WTC11 (cell line): ENCODE data around the gene SAT2. TPM values are rescaled to one million over a fixed set of nuclear protein-coding genes. Genes with fewer than 3 reads are reported as not detected.
"Not testable (repeated sequence)": the region's sequence is repeated elsewhere in the genome, so short reads cannot be mapped to it uniquely, and the experiment has no call there.

Experiments used
- ATAC-seq: fragments of 200-7000 bp; cut with Tn5 transposase; 2 replicates; pipeline ENCODE4 v1.10.0; 2021; ENCODE audit warnings: mild to moderate bottlenecking, moderate library complexity
- CTCF ChIA-PET: fragments of 300-600 bp; sonication (Branson Sonifier 250); formaldehyde crosslinking; loops from one replicate; lab custom pipeline; 2021; ENCODE audit warnings: antibody characterized with exemption; lab: Charles Lee
- POLR2A ChIA-PET: fragments of 350-600 bp; sonication (Branson Sonifier 250); formaldehyde crosslinking; loops from one replicate; lab custom pipeline; 2021; ENCODE audit warnings: antibody characterized with exemption; lab: Charles Lee
- DNase-seq: peaks from one replicate; pipeline ENCODE4 v3.0.0; 2021; ENCODE audit warnings: low spot score
- H3K27ac Mint-ChIP-seq: 2 replicates; pipeline ENCODE4 v1.8.0; 2021; ENCODE audit warnings: mixed read lengths
- H3K27me3 Mint-ChIP-seq: 2 replicates; pipeline ENCODE4 v1.8.0; 2021; ENCODE audit warnings: low read depth, mild to moderate bottlenecking, moderate library complexity, mixed read lengths
- H3K36me3 Mint-ChIP-seq: 2 replicates; pipeline ENCODE4 v1.8.0; 2021; ENCODE audit warnings: mixed read lengths
- H3K4me1 Mint-ChIP-seq: 2 replicates; pipeline ENCODE4 v1.8.0; 2022; ENCODE audit warnings: mixed read lengths
- H3K4me3 Mint-ChIP-seq: 2 replicates; pipeline ENCODE4 v1.8.0; 2021; ENCODE audit warnings: mild to moderate bottlenecking, moderate library complexity, mixed read lengths
- H3K9me3 Mint-ChIP-seq: 2 replicates; pipeline ENCODE4 v1.8.0; 2021; ENCODE audit warnings: mixed read lengths
- ARID4B ChIP-seq: sonication (generic); formaldehyde crosslinking; IDR thresholded peaks from 2 replicates; pipeline ENCODE4 v1.8.0; 2023; ENCODE audit warnings: missing genetic modification reagents, mild to moderate bottlenecking, borderline replicate concordance
- FOXK1 ChIP-seq: sonication (generic); formaldehyde crosslinking; IDR thresholded peaks from 2 replicates; pipeline ENCODE4 v1.8.0; 2022; ENCODE audit warnings: mild to moderate bottlenecking, moderate library complexity, missing genetic modification reagents
- GTF2I ChIP-seq: fragments of 250-450 bp; sonication (Bioruptor Pico); conservative IDR thresholded peaks from 2 replicates; pipeline ENCODE4 v1.4.0; 2021; ENCODE audit warnings: mild to moderate bottlenecking
- IRF2 ChIP-seq: sonication (generic); formaldehyde crosslinking; IDR thresholded peaks from 2 replicates; pipeline ENCODE4 v1.8.0; 2022; ENCODE audit warnings: low read depth, missing genetic modification reagents, borderline replicate concordance
- NR1H2 ChIP-seq: sonication (generic); formaldehyde crosslinking; IDR thresholded peaks from 2 replicates; pipeline ENCODE4 v1.9.0; 2021; ENCODE audit warnings: mild to moderate bottlenecking, moderate library complexity, missing genetic modification reagents
- OVOL2 ChIP-seq: fragments of 250-450 bp; sonication (Bioruptor Pico); IDR thresholded peaks from 2 replicates; pipeline ENCODE4 v1.9.0; 2021; ENCODE audit warnings: mild to moderate bottlenecking, borderline replicate concordance
- PRRX2 ChIP-seq: fragments of 250-450 bp; sonication (Bioruptor Pico); IDR thresholded peaks from 2 replicates; pipeline ENCODE4 v1.8.0; 2021; ENCODE audit warnings: mild to moderate bottlenecking
- RELA ChIP-seq: sonication (generic); formaldehyde crosslinking; IDR thresholded peaks from 2 replicates; pipeline ENCODE4 v1.8.1; 2022; ENCODE audit warnings: missing genetic modification reagents, mild to moderate bottlenecking, borderline replicate concordance
- RORB ChIP-seq: fragments of 250-450 bp; sonication (Bioruptor Pico); IDR thresholded peaks from 2 replicates; pipeline ENCODE4 v1.9.0; 2021; ENCODE audit warnings: mild to moderate bottlenecking
- SOX15 ChIP-seq: fragments of 250-450 bp; sonication (Bioruptor Pico); IDR thresholded peaks from 2 replicates; pipeline ENCODE4 v1.9.0; 2021; ENCODE audit warnings: mild to moderate bottlenecking
- ZNF281 ChIP-seq: sonication (generic); formaldehyde crosslinking; IDR thresholded peaks from 2 replicates; pipeline ENCODE4 v1.8.0; 2023; ENCODE audit warnings: mild to moderate bottlenecking, missing genetic modification reagents
- ZNF416 ChIP-seq: fragments of 250-450 bp; sonication (Bioruptor Pico); IDR thresholded peaks from 2 replicates; pipeline ENCODE4 v1.9.0; 2021; ENCODE audit warnings: mild to moderate bottlenecking, inconsistent platforms
- total RNA-seq: library from RNA; stranded (reverse); gene quantifications from 3 replicates; pipeline ENCODE4 v1.2.3, GENCODE V29; 2021
- TF ChIP-seq, protein P1 (sequence below): sonication (generic); formaldehyde crosslinking; IDR thresholded peaks from 2 replicates; pipeline ENCODE4 v1.8.1; 2023; ENCODE audit warnings: mild to moderate bottlenecking, missing genetic modification reagents, moderate library complexity
- TF ChIP-seq, protein P2 (sequence below): fragments of 250-450 bp; sonication (Bioruptor Pico); IDR thresholded peaks from 2 replicates; pipeline ENCODE4 v1.8.0; 2021; ENCODE audit warnings: mild to moderate bottlenecking
- TF ChIP-seq, protein P3 (sequence below): sonication (generic); formaldehyde crosslinking; IDR thresholded peaks from 2 replicates; pipeline ENCODE4 v1.8.1; 2023; ENCODE audit warnings: mild to moderate bottlenecking, missing genetic modification reagents, borderline replicate concordance
- TF ChIP-seq, protein P4 (sequence below): fragments of 250-450 bp; sonication (Bioruptor Pico); conservative IDR thresholded peaks from 2 replicates; pipeline ENCODE4 v1.9.0; 2021; ENCODE audit warnings: mild to moderate bottlenecking

The SAT2 gene
- total RNA-seq, 1 experiment from 2014 or later: 75.8 TPM

DNA sequence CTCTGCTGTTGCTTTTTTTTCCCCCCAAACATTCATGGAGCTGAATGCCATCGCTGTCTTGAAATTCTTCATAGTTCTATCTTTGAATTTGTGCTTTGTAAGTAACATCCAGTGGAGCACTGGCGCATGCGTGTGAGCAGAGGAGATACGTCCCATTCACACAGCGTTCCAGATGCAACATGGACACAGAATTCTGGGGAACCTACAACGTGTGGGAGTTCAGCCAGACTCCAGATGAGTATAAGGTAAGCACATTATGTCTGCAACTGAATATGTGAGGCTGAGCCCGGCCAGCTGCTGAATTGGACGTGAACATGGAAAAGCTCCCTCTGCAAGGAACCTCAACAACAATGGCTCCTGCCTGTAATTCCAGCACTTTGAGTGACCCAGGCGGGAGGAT is 18.8 kb upstream of the SAT2 start:
- no peak for DNase-seq
- ChIA-PET CTCF (interaction anchor here (1.0 kb wide), 2 partner anchors 11 to 41 kb away, joined by 3 to 4 read pairs; partner anchors contain the start of gene TP53), POLR2A (interaction anchor here (0.7 to 0.9 kb wide), 2 partner anchors 39 to 269 kb away, joined by 3 read pairs; no protein-coding TSS in a partner anchor)
- peaks cover 12% of the 10 kb centered on the region for H3K4me1 Mint-ChIP-seq
- TF ChIP-seq, protein P1, sequence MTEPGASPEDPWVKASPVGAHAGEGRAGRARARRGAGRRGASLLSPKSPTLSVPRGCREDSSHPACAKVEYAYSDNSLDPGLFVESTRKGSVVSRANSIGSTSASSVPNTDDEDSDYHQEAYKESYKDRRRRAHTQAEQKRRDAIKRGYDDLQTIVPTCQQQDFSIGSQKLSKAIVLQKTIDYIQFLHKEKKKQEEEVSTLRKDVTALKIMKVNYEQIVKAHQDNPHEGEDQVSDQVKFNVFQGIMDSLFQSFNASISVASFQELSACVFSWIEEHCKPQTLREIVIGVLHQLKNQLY (CRISPR knock-in tag): no peak
- TF ChIP-seq OVOL2 (CRISPR knock-in tag): no peak
- H3K9me3 Mint-ChIP-seq: peaks cover 5% of the 10 kb centered on the region
- H3K4me3 Mint-ChIP-seq: no peak overlapping the region
- H3K36me3 Mint-ChIP-seq: no peaks in the 10 kb centered on the region
- no peak overlapping the region for H3K27ac Mint-ChIP-seq
- ATAC-seq: no peak
- peaks cover 46% of the 10 kb centered on the region for H3K27me3 Mint-ChIP-seq

DNA sequence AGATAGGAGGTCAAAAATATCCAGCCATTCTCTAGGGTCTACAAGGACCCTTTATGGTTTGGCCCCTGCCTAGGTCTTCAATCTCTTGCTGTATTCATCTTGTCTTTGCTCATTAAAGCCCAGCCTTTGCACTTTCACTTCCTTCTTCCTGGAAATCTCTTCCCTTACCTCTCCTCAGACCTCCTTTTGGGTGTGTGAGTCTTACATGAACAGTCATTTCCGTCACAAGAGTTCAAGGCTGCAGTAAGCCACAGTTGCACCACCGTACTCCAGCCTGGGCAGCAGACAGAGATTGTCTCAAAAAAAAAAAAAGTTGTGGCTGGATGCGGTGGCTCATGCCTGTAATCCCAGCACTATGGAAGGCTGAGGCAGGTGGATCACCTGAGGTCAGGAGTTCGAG is 17.2 kb upstream of the SAT2 start:
- Mint-ChIP-seq H3K36me3 (no peaks in the 10 kb centered on the region), H3K4me3 (no peak overlapping the region), H3K4me1 (peaks cover 5% of the 10 kb centered on the region)
- CTCF ChIA-PET: no interaction called here
- no peak for DNase-seq
- TF ChIP-seq GTF2I (CRISPR knock-in tag) (no peak), OVOL2 (CRISPR knock-in tag) (no peak), RORB (CRISPR knock-in tag) (no peak), ZNF281 (CRISPR knock-in tag) (no peak), FOXK1 (CRISPR knock-in tag) (no peak), IRF2 (CRISPR knock-in tag) (no peak), PRRX2 (CRISPR knock-in tag) (no peak), NR1H2 (CRISPR knock-in tag) (no peak), ZNF416 (CRISPR knock-in tag) (no peak), SOX15 (no peak), RELA (CRISPR knock-in tag) (no peak), ARID4B (no peak)
- TF ChIP-seq, protein P2, sequence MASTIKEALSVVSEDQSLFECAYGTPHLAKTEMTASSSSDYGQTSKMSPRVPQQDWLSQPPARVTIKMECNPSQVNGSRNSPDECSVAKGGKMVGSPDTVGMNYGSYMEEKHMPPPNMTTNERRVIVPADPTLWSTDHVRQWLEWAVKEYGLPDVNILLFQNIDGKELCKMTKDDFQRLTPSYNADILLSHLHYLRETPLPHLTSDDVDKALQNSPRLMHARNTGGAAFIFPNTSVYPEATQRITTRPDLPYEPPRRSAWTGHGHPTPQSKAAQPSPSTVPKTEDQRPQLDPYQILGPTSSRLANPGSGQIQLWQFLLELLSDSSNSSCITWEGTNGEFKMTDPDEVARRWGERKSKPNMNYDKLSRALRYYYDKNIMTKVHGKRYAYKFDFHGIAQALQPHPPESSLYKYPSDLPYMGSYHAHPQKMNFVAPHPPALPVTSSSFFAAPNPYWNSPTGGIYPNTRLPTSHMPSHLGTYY: no peak
- TF ChIP-seq, protein P3, sequence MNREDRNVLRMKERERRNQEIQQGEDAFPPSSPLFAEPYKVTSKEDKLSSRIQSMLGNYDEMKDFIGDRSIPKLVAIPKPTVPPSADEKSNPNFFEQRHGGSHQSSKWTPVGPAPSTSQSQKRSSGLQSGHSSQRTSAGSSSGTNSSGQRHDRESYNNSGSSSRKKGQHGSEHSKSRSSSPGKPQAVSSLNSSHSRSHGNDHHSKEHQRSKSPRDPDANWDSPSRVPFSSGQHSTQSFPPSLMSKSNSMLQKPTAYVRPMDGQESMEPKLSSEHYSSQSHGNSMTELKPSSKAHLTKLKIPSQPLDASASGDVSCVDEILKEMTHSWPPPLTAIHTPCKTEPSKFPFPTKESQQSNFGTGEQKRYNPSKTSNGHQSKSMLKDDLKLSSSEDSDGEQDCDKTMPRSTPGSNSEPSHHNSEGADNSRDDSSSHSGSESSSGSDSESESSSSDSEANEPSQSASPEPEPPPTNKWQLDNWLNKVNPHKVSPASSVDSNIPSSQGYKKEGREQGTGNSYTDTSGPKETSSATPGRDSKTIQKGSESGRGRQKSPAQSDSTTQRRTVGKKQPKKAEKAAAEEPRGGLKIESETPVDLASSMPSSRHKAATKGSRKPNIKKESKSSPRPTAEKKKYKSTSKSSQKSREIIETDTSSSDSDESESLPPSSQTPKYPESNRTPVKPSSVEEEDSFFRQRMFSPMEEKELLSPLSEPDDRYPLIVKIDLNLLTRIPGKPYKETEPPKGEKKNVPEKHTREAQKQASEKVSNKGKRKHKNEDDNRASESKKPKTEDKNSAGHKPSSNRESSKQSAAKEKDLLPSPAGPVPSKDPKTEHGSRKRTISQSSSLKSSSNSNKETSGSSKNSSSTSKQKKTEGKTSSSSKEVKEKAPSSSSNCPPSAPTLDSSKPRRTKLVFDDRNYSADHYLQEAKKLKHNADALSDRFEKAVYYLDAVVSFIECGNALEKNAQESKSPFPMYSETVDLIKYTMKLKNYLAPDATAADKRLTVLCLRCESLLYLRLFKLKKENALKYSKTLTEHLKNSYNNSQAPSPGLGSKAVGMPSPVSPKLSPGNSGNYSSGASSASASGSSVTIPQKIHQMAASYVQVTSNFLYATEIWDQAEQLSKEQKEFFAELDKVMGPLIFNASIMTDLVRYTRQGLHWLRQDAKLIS (CRISPR knock-in tag): no peak
- TF ChIP-seq, protein P4, sequence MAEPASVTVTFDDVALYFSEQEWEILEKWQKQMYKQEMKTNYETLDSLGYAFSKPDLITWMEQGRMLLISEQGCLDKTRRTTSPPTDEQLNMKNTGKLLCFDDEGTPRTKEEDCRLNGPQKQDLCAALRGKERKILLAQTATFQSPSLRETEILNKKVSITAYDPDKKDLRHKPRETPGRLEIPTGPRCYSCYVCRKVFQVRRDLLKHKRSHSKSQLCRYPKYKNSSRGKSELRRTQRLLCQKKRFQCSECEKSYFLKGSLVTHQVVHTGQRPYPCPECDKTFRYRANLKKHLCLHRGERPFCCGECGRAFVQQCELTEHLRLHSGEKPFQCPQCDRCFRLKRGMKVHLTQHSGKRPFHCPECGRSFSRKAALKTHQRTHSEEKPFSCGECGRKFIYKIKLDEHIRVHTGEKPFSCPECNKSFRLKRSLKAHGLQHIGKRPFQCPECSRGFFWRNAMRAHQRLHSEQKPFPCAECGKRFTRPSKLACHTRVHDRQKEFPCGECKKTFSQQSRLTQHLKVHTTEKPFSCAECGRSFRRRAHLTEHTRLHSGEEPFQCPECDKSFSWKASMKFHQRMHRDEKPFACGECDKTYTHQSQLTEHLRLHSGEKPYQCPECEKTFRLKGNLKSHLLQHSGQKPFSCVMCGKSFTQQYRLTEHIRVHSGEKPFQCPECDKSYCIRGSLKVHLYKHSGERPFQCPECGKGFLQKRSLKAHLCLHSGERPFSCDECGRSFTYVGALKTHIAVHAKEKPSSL (CRISPR knock-in tag): no peak
- TF ChIP-seq, all 79 proteins: peak for 0
- no peak overlapping the region for H3K27ac Mint-ChIP-seq
- no peak for ATAC-seq
- H3K27me3 Mint-ChIP-seq: peaks cover 34% of the 10 kb centered on the region
- POLR2A ChIA-PET: no interaction called here
- peaks cover 7% of the 10 kb centered on the region for H3K9me3 Mint-ChIP-seq

DNA sequence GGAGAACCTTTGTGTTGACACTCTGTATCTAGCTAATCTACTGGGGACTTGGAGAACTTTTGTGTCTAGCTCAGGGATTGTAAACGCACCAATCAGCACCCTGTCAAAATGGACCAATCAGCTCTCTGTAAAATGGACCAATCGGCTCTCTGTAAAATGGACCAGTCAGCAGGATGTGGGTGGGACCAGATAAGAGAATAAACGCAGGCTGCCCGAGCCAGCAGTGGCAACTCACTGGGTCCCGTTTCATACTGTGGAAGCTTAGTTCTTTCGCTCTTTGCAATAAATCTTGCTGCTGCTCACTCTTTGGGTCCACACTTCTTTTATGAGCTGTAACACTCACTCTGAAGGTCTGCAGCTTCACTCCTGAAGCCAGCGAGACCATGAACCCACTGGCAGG is 14.0 kb upstream of the SAT2 start:
- H3K4me1 Mint-ChIP-seq, ATAC-seq, H3K27ac Mint-ChIP-seq, H3K4me3 Mint-ChIP-seq, H3K9me3 Mint-ChIP-seq, H3K36me3 Mint-ChIP-seq, DNase-seq: not testable (repeated sequence)
- H3K27me3 Mint-ChIP-seq: peaks cover 11% of the 10 kb centered on the region
- ChIA-PET CTCF (interaction anchor here (1.4 to 3.7 kb wide), 4 partner anchors 9 to 52 kb away, joined by 4 to 23 read pairs (median 14); partner anchors contain the start of genes SOX15, TP53 and WRAP53), POLR2A (interaction anchor here (1.1 kb wide), 1 partner anchor 9 kb away, joined by 3 read pairs; the partner anchor contains the start of gene ATP1B2)
